Thoracic aorta (tissue), 2 donors: Measurements from ENCODE around the gene TCP11. TPM values are rescaled to one million over a fixed set of nuclear protein-coding genes. Genes with fewer than 3 reads are reported as not detected.

ENCODE experiments used
- ATAC-seq: fragments of 150-250 bp; one replicate; pipeline ENCODE4 v1.8.0; 2017; ENCODE audit warnings: low read depth; ENCODE audit not compliant: insufficient number of reproducible peaks, low FRiP score
- DNase-seq: peaks from one replicate; pipeline ENCODE4 v3.0.0-alpha.2; 2020; ENCODE audit warnings: low spot score
- H3K27ac ChIP-seq, 2 donors: fragments of 200-600 bp; sonication (generic); 1 replicate in 1 of 2; 2 replicates in 1 of 2; pipeline ENCODE4 v1.5.1; 2016; ENCODE audit warnings: mild to moderate bottlenecking in 2 of 2, moderate library complexity in 2 of 2
- H3K27me3 ChIP-seq: fragments of 200-600 bp; sonication (generic); replicated peaks from 2 replicates; pipeline ENCODE4 v1.6.0; 2016; ENCODE audit warnings: mild to moderate bottlenecking; ENCODE audit not compliant: insufficient read depth
- H3K36me3 ChIP-seq: fragments of 200-600 bp; sonication (generic); one replicate; pipeline ENCODE4 v1.5.1; 2016
- H3K4me1 ChIP-seq, 2 donors: fragments of 200-600 bp; sonication (generic); 1 replicate in 1 of 2; 2 replicates in 1 of 2; pipeline versions ENCODE4 v1.5.1 to v1.6.0; 2016; ENCODE audit warnings: low read depth in 2 of 2, mild to moderate bottlenecking in 1 of 2; ENCODE audit not compliant: control insufficient read depth in 1 of 2
- H3K4me3 ChIP-seq: fragments of 200-600 bp; sonication (generic); 2 replicates; pipeline ENCODE4 v1.5.1; 2016; ENCODE audit warnings: mild to moderate bottlenecking
- H3K9me3 ChIP-seq: fragments of 200-600 bp; sonication (generic); 2 replicates; pipeline ENCODE4 v1.5.1; 2016
- total RNA-seq, 2 donors: library from RNA; depleted of rRNA; stranded (reverse); fragments of >200 nt; gene quantifications; one replicate each; pipeline versions ENCODE4 v1.1.0 to v1.2.3, GENCODE V29; 2016
- TF ChIP-seq, protein P1 (sequence below): fragments of 200-600 bp; sonication (generic); IDR thresholded peaks from one replicate; pipeline ENCODE4 v1.5.1; 2019; ENCODE audit warnings: antibody characterized with exemption

Gene TCP11
- total RNA-seq, 2 donors from 2014 or later: not detected

GRCh38 chr6:35163836-35164235 lies 22.7 kb upstream of the TCP11 start:
- H3K27me3 ChIP-seq: no peaks in the 10 kb centered on the region
- no peaks in the 10 kb centered on the region for H3K36me3 ChIP-seq
- no peak overlapping the region for H3K27ac ChIP-seq
- ATAC-seq (peak; percentile 26), DNase-seq (no peak)
- no peaks in the 10 kb centered on the region for H3K9me3 ChIP-seq
- H3K4me3 ChIP-seq: no peak overlapping the region
- TF ChIP-seq, protein P1, sequence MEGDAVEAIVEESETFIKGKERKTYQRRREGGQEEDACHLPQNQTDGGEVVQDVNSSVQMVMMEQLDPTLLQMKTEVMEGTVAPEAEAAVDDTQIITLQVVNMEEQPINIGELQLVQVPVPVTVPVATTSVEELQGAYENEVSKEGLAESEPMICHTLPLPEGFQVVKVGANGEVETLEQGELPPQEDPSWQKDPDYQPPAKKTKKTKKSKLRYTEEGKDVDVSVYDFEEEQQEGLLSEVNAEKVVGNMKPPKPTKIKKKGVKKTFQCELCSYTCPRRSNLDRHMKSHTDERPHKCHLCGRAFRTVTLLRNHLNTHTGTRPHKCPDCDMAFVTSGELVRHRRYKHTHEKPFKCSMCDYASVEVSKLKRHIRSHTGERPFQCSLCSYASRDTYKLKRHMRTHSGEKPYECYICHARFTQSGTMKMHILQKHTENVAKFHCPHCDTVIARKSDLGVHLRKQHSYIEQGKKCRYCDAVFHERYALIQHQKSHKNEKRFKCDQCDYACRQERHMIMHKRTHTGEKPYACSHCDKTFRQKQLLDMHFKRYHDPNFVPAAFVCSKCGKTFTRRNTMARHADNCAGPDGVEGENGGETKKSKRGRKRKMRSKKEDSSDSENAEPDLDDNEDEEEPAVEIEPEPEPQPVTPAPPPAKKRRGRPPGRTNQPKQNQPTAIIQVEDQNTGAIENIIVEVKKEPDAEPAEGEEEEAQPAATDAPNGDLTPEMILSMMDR: no peak
- H3K4me1 ChIP-seq: peaks cover 4 to 47% of the 10 kb centered on the region in 2 donors

DNA sequence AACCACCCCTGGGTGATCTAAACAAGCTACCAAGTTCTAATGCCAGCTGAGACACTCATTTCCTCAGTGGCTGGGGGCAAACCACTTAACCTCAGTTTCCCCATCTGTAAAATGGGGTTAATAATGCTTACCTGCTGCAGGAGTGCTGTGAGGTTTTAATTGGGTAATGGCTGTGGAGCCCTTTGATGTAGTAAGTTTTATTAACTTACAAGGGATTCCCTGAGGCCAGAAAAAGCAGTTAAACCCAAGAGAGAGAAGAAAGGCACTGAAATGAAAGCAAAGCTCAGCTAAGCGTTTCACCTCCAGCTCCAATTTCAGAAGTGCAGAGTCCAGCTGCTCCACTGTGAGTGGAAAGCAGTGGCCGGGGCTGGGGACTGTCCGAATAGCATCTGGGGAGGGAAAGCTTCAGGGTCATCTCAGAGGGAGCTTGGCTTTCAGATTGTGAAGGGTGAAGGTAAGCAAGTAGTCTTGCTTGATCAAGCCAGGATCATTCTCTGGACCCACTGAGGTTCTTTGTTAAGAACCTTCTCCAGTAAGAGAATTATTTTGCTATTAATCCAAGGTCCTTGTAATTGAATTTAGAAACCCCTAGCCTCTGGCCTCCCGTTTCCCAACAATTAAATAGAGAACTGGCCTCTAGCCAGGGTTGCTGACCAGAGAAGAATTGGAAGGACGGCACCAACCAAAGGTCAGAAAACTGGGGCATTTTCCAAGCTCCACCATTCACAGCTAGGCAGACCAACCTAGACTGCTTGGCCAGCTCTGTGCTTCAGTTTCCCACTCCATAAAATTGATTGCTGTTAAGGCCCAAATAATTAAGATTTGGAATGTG lies 20.9 kb upstream of the TCP11 start:
- TF ChIP-seq, protein P1: no peak
- no peak for DNase-seq
- H3K27ac ChIP-seq: peak overlapping the region; percentile 27 to 45
- ATAC-seq: no peak
- no peaks in the 10 kb centered on the region for H3K9me3 ChIP-seq
- no peaks in the 10 kb centered on the region for H3K27me3 ChIP-seq
- no peaks in the 10 kb centered on the region for H3K36me3 ChIP-seq
- peaks cover 4 to 47% of the 10 kb centered on the region in 2 donors for H3K4me1 ChIP-seq
- H3K4me3 ChIP-seq: no peak overlapping the region

- no peak overlapping the region for H3K4me3 ChIP-seq
- peak overlapping the region; percentile 27 to 45 for H3K27ac ChIP-seq
- no peaks in the 10 kb centered on the region for H3K9me3 ChIP-seq
- H3K36me3 ChIP-seq: no peaks in the 10 kb centered on the region
- TF ChIP-seq, protein P1: no peak
- DNase-seq (no peak), ATAC-seq (no peak)
- H3K4me1 ChIP-seq: peaks cover 4 to 44% of the 10 kb centered on the region in 2 donors
- H3K27me3 ChIP-seq: no peaks in the 10 kb centered on the region
Observed at GRCh38 chr6:35161266-35161665, 20.1 kb upstream of the TCP11 start.

DNA sequence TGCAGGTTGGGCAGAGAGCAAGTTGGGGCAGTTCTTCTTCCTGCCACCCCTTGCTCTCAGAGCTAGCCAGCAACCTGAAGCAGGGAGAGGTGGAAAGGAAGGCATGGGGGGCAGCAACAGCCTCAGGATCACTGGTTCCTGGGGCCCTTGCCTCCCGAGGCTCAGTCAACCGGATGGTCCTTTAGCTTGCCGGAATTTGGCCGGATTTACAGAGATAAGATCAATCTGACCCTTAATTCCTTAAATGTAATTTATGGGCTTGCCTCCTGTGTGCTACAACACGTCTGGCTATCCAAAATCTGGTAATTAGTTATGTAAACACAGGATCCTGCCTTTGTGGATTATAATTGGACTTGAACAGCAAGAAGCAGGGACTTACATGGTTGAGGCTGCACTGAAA lies 19.5 kb upstream of the TCP11 start:
- Histone ChIP-seq H3K36me3 (no peaks in the 10 kb centered on the region), H3K9me3 (no peaks in the 10 kb centered on the region), H3K27ac (no peak overlapping the region), H3K27me3 (no peaks in the 10 kb centered on the region), H3K4me3 (no peak overlapping the region), H3K4me1 (peaks cover 5 to 37% of the 10 kb centered on the region in 2 donors)
- no peak for ATAC-seq
- DNase-seq: no peak
- TF ChIP-seq, protein P1: no peak

- no peak for ATAC-seq
- Histone ChIP-seq H3K4me1 (peaks cover 15 to 45% of the 10 kb centered on the region in 2 donors), H3K27me3 (no peaks in the 10 kb centered on the region), H3K27ac (no peak overlapping the region), H3K9me3 (no peaks in the 10 kb centered on the region), H3K4me3 (no peak overlapping the region), H3K36me3 (no peaks in the 10 kb centered on the region)
- DNase-seq: no peak
- TF ChIP-seq, protein P1: no peak
Observed at GRCh38 chr6:35158520-35158919, 17.4 kb upstream of the TCP11 start.
